HTERT RPE-1 (cell line): ENCODE measurements around the gene RIPOR1.
"Not testable (repeated sequence)": the region's sequence is repeated elsewhere in the genome, so short reads cannot be mapped to it uniquely, and the experiment has no call there.

Experiments used
- in situ Hi-C: fragments of 300-500 bp; cut with MboI; formaldehyde crosslinking; loops from 4 replicates; pipeline ENCODE4 v1.14.3; 2020; ENCODE audit warnings: low sequenced_read_pairs

The RIPOR1 gene, protein sequence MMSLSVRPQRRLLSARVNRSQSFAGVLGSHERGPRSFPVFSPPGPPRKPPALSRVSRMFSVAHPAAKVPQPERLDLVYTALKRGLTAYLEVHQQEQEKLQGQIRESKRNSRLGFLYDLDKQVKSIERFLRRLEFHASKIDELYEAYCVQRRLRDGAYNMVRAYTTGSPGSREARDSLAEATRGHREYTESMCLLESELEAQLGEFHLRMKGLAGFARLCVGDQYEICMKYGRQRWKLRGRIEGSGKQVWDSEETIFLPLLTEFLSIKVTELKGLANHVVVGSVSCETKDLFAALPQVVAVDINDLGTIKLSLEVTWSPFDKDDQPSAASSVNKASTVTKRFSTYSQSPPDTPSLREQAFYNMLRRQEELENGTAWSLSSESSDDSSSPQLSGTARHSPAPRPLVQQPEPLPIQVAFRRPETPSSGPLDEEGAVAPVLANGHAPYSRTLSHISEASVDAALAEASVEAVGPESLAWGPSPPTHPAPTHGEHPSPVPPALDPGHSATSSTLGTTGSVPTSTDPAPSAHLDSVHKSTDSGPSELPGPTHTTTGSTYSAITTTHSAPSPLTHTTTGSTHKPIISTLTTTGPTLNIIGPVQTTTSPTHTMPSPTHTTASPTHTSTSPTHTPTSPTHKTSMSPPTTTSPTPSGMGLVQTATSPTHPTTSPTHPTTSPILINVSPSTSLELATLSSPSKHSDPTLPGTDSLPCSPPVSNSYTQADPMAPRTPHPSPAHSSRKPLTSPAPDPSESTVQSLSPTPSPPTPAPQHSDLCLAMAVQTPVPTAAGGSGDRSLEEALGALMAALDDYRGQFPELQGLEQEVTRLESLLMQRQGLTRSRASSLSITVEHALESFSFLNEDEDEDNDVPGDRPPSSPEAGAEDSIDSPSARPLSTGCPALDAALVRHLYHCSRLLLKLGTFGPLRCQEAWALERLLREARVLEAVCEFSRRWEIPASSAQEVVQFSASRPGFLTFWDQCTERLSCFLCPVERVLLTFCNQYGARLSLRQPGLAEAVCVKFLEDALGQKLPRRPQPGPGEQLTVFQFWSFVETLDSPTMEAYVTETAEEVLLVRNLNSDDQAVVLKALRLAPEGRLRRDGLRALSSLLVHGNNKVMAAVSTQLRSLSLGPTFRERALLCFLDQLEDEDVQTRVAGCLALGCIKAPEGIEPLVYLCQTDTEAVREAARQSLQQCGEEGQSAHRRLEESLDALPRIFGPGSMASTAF

DNA sequence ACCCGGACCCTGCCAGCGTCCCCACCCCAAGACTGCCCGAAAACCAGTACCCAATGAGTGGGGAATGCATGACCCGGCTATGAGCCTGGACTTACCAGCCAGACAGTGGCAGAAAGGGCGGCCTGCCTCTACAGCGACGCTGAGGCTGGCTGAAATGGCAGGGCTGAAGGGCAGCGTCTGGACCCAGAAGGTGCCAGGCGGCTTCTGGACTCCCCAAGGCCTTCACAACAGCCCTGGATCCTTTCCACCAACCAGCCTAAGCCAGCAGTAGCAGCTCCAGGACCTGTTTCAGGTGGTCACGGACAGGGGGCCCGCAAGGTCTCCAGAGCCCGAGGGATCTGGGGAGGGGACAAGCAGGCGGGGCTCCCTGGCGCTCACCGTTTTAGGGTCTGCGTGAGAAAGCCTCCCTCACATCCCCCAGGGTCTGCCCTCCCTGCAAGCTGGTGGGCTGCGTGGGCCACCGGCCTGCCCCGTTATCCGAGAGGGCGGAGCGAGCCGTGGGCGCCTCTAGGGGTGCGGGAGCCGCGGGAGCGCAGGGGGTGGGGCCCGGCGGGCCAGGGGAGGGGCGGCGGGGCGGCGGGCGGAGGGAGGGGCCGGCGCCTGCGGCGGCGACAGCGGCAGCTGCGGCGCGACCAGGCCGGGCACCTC is at the start of gene RIPOR1:
Gene RIPOR1 (plus strand): TSS at position 608 of the 648 bp plus-strand sequence. CDS start 9,618 bp downstream, outside the sequence.
- in situ Hi-C loops: no loop called here

DNA sequence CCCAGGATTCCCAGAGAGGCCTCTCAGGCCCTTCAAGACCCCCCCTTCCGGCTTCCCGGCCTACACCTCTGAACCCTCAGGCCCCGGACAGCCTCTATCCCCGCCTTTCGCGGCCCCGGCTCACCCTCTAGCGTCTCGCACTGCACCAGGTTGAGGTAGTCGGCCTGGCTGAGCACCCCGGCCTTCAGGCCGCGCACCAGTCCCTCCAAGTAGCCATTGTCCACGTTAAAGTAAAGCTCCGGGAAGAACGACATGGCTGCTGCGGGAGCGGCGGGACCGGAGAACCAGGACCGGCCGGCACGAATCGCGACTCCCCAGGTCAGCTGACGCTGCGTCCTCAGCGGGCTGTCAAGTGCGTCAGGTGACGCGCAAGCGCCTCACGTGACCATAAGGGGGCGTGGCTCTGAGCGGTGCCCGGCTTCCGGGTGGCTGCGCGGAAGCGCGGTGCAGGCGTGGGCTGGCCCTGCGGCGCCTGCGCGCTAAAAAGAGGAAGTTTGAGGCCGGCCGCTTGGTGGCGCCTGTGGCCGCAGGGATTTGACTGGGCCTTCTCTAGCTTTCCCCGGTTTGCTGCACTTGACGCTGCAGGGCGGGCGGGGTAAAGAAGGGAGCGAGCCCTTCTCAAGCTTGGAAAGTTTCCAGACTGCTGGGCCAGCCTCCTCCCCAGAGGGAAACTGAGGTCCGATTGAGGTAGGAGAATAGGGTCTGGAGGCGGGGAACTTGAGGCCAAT is 47.6 kb upstream of the RIPOR1 start, which contains the start of gene ATP6V0D1:
Gene ATP6V0D1 (minus strand): TSS at position 325 of the 728 bp plus-strand sequence. CDS start 71 bp downstream, at position 254.
- in situ Hi-C loops: no loop called here

DNA sequence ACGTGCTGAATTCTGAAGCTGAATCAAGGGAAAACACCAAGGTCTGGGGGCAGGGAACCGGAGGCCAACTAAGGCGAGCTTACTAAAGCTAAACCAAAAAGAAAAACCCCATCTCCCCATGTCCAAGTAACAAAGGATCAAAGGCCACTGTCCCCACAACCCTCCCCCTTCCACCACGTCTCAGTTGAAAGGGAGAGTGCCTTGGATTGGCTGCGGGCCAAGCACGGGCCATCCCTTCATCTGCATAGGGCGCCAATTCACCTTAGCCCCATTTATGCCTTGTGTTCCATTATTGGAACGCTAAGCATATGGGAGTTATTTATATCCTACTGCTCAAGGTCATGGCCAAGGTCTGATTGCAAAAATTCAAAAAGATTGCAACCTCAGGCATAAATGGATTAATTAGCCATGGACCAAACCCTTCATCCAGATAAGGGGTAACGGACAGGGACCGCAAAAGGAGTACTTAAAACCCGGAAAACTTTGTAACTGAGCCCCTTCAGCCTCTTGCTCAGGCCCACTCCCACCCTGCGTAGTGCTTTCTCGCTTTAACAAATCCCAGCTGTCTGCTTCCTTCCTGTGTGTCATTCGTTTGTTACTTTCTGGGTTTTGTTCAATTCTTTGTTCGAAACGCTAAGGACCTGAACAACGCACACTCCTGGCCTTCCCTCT is 46.9 kb upstream of the RIPOR1 start:
- in situ Hi-C loops: no loop called here

DNA sequence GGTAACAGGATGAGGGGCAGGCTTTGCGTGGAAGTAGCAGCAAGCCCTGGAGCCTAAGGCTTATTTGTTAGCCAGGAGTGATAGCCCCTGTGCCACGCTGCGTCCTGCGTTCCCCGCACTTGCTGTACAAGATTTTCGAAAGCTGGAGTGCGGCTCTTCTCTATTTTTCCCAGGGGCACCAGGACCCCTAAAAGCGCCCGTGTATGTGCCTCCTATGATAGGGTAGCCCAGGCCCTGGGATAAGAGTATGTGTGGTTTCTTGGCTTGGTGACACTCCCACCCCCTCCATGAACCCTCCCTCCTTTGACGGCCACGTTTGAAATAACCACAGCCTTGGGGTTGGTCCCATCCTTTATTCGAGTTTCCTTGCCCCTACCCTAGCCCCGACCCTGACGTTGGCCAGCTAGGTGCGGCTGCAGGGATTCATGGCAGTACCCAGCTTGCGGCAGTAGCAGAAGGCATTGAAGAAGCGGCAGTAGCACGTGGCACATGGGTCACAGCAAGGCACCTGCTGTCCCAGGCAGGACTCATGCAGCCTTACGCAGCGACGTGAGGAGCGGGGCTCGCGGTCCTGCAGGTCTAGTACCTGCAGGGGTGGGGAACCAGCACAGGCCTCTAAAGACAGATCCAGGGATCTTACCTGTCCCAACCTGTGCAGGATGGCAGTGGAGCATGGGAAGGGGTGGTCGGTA is 46.2 kb upstream of the RIPOR1 start:
- in situ Hi-C loops: no loop called here

DNA sequence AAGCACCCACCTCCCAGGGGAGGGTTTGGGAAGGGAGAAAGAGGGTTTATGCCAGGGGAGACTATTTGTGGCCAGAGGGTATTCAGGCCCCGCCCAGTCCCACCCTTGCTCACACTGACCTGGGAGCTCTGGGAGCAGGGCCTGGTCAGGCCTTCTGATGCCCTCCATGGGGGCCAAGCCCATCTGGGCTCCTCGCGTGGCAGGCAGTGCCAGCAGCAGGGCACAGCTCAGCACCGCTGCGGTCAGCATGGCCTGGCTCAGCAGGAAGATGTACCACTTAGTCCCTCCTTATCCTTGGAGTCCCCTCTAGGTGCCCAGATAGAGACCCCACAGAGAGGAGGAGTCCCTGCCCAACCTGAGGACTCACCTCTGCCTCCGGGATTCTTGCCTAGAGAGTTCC is 45.5 kb upstream of the RIPOR1 start, which contains the start of gene AGRP:
Gene AGRP (minus strand): TSS at position 398 of the 400 bp plus-strand sequence. CDS start 149 bp downstream, at position 249.
- in situ Hi-C loops: no loop called here

DNA sequence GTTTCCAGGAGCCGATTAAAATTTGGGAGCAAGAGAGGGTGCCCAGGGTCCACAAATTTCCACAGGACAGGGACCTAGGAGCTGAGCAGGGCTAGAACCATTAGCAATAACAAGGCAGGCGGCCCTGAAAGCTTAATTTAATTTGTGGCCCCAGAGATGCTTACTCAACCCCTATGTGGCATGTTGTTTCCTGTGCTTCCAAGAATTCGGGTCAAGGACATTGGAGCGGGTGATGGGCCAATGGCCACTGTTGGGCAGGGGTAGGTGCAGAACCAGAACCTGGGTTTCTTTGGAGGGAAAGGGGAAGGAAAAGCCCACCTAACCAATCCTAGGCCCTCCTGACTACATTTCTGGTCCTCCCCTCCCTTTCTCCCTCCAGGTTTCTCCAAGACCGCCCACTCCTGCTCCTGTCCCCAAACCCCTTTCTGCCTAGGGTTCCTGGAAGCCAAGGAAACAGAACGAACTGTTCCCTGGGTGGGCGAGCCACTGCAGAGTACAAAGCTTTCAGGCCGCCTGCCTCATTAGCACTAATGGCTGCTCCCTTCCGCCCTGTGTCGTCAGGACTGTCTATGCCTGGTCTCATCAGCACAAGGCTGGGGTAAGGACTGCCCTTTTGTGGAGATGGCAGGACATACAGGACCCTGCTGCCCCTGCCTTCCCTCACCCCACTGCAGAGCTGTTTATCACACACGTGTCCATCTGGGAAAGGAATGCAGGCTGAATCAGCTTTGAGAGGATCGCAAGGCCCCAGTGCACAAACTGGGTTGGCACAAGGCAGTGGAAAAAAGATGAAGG is 44.7 kb upstream of the RIPOR1 start:
- in situ Hi-C loops: no loop called here

DNA sequence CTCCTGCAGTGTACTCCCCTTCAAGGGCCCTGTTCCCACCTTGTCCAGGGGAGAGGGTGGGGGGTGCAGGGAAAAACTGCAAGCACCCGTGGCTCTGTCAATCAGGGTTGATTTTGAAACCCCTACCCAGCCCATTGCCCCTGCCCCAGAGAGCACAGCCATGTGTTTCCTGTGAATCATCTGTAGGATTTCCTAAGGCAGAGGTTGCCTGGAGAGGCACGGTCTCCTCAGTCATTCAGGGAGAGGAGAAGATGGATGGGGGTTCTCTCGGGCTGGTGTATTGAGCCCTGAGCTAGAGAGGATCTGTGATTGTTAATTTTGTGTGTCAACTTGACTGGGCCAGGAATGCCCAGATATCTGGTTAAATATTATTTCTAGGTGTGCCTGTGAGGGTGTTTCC is 41.8 kb upstream of the RIPOR1 start:
- in situ Hi-C loops: no loop called here

DNA sequence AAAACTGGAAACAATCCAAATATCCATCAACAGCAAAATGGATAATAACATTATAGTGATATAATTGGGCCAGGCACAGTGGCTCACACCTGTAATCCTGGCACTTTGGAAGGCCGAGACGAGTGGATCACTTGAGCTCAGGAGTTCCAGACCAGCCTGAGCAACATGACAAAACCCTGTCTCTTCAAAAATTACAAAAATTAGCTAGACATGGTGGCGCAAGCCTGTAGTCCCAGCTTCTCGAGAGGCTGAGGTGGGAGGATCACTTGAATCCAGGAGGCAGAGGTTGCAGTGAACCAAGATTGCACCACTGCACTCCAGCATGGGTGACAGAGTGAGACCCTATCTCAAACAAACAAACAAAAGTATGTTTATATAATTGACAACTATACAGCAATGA is 41.1 kb upstream of the RIPOR1 start:
- in situ Hi-C loops: not testable (repeated sequence)

DNA sequence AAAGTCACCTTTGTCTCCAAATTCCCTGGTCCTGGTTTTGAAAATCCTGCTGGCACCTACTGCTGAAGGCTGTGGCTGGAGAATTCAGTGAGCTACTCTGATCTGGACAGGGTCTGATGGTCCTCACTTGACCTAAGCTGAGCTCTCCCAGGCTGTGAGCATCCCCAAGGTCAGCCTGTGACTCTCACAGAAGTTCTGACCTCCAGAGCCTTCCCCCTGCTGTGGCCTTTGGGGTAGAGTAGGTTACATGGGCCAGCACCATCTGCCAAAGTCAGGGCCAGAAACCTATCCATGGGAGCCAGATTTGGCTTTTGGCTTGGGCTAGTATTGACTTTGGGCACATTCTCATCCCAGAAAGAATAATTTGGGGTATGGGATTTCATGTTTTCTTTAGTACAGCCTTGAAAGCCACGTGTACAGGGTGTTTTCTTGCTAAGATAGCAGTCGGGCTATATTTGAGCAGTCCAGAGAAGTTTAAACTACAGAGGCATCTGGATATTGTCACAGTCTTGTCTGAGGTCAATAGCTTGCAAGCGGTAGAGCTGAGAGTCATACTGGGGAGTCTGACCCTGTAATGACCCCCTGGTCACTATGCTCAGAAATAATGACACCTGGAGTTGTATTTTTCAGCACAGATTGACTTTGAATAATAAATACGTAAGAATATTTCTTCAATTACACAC is 39.1 kb upstream of the RIPOR1 start:
- in situ Hi-C loops: no loop called here

DNA sequence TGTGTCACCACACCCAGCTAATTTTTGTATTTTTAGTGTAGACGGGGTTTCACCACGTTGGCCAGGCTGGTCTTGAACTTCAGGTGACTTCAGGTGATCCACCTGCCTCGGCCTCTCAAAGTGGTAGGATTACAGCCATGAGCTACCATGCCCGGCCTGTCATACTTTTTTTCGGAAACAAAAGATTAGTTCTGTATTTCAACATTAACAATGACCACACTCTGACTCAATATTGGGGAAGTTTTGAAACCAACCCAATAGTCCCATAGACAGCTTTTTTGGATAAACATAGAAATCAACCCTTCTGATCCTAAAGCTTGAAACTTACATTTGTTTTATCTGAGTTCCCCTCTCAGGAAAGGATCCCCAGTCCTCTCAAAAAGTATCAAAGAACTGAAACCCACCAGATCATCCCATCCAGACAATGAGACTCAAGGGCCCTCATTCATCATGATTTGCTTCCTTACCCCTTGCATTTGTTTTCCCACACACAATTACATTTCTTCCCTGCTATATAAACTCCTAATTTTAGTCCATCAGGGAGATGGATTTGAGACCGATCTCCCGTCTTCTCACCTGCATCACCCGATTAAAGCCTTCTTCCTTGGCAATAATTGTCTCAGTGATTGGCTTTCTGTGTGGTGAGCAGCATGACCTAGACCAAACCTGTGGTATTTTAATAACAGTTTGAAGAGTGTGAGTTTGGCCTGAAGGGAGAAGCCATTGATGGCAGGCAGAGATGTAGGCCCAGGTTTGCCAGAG is 38.1 kb upstream of the RIPOR1 start:
- in situ Hi-C loops: no loop called here

DNA sequence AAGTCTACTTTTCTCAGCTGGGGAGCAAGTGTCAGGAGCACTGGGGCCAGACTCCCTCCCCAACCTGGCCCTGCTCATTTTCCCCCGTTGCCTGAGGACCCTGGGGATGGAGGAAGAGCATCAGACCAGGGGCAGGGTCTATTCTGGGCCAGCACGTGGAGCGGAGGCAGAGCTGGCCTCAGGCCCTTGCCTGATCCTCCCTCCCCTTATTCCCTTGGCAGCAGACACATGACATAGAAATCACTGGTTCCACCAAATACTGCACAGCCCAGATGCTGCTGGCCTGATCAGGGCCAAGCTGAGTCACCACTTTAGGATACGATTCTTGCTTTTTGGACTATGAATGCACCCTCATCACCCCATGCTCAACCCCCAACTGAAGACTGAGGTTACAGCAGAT is 29.5 kb upstream of the RIPOR1 start:
- in situ Hi-C loops: no loop called here

DNA sequence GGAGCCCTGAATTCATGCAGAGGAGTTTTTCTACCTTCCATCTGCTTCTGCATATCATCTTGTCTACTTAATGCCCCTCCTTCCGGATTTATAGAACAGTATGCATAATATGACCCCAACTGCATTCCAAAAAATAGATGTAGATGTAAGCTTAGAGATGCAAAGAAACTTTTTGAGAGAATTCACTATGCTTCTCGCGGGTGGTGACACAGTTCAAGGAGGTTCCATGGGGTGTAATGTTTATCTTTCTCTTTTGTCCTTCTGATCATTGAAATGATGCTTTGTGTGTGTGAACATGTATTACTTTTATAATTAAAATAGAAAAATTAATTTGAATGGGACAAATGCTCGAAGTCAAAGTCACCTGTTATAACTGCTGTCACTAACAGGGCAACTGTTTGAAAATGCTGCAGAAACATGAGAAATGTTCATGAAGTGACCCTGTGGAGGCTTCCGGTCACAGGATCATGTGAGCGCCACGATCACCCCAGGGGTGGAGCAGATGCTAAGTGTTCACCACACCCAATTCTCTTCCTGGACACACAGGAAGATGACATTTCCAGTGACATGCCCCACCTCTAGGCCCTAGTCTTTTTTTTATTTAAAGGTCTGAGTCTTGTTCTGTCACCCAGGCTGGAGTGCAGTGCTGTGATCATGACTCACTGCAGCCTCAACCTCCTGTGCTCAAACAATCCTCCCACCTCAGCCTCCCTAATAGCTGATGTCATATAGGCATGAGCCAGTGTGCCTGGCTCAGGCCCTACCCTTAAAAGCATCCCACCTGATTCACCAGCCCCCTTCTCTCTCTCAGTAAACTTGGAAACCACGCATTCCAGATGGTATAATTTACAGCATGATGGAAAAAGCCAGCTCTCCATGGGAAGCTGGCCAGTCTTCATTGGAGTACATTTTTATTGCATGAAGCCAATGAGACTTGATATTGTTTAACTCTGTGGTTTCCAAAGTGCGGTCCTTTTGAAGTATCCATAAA is 24.3 kb upstream of the RIPOR1 start:
- in situ Hi-C loops: no loop called here

DNA sequence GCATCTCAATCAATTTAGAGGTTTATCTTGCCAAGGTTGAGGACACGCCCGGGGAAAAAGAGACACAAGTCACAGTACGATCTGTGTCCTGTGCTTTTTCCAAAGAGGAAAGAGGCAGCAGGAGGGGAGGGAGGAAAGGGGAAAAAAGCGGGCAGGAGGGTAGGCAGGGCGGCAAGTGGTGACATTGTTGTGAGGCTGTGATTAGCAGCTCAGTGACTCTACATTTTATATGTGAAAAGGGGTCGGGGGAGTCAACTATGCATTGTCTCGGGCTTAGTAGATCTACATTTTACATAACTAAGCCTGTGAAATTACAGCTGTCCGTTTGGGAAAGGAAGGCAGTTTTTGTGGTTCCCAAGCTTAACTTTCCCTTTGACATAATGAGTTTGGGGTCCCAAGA is 22.2 kb upstream of the RIPOR1 start:
- in situ Hi-C loops: no loop called here

DNA sequence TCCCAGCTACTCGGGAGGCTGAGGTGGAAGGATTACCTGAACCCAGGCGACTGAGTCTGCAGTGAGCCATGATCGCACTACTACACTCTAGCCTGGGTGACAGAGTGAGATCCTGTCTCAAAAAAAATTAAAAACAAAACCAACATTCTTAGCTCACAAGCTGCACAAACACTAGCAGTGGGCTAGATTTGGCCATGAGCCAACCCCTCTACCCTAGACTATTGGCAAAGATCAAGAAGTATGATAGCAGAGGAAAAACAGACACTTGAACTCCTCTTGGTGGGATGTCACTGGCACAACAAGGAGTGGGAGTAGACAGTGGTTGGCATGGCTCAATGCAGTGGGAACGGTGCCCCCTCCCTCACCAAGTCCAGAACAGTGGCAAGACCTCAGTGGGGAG is 19.6 kb upstream of the RIPOR1 start:
- in situ Hi-C loops: no loop called here

DNA sequence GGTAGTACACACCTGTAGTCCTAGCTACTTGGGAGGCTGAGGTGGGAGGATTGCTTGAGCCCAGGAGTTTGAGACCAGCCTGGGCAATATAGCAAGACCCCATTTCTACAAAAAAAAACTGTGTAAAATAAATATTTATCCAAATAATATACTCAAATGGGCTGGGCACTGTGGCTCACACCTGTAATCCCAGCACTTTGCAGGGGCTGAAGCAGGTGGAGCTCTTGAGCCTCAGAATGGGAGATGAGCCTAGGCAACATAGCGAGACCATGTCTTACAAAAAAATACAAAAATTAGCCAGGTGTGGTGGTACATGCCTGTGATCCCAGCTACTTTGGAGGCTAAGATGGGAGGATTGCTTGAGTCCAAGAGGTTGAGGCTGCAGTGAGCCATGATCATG is 14.7 kb upstream of the RIPOR1 start:
- in situ Hi-C loops: not testable (repeated sequence)
